Measurements from ENCODE around the gene CAV2. TPM values are rescaled to one million over a fixed set of nuclear protein-coding genes. Genes with fewer than 3 reads are reported as not detected.

Gene CAV2
- total RNA-seq, 1 experiment from 2014 or later = 260 TPM

DNA sequence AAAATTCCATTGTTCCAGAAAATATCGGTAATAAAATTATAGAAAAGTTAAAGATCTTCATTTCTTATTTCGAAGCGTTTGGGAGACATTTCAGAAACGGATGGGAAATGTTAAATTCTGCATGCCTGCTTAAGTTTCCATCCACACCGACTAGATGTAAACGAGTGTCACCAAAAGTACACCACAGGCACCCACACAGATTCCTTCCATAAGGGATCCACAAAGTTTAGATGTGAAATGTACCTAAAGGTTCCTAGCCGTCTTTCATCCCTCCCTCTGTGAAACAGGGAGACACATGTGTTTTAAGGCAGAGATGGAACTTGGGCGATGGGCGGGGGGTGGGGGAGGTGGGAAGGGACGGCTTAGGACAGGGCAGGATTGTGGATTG is 24.7 kb downstream of the CAV2 start:
- no peak for DNase-seq
- H3K79me2 ChIP-seq (ENCODE audit: low read depth) = peaks cover 35% of the 10 kb centered on the region
- TSS peak; percentile 45 for BruUV-seq (replicated peaks)
- H3K27me3 ChIP-seq (ENCODE audit: insufficient read depth, low read depth) = no peaks in the 10 kb centered on the region
- H3K4me1 ChIP-seq (replicated peaks; ENCODE audit: insufficient read depth) = peaks cover 52% of the 10 kb centered on the region
- intact Hi-C loops (cut with micrococcal nuclease; ENCODE audit: unreplicated experiment) = loop anchor here (1.0 kb wide), 5 partner anchors 24 to 207 kb away; no protein-coding TSS in a partner anchor
- H3K9me2 ChIP-seq (ENCODE audit: insufficient read depth) = no peaks in the 10 kb centered on the region
- peaks cover 2% of the 10 kb centered on the region; the same call in 1 of the 2 replicates for H3K36me3 ChIP-seq (ENCODE audit: low read depth)
- H3F3A ChIP-seq (ENCODE audit: insufficient read depth, low read depth) = peaks cover 21% of the 10 kb centered on the region; the same call in 1 of the 2 replicates
- H4K20me1 ChIP-seq (ENCODE audit: insufficient read depth) = no peaks in the 10 kb centered on the region
- peak overlapping the region; percentile 66; the same call in 1 of the 2 replicates for H2AFZ ChIP-seq
- POLR2A ChIA-PET (ENCODE audit: unreplicated experiment) = interaction anchor here (0.5 to 0.9 kb wide), 2 partner anchors 13 to 313 kb away, joined by 3 to 5 read pairs; no protein-coding TSS in a partner anchor
- H3K9me3 ChIP-seq (ENCODE audit: insufficient read depth, low read depth) = no peaks in the 10 kb centered on the region; the same call in 1 of the 2 replicates
- H3K27ac ChIP-seq = peak overlapping the region; percentile 92
- CTCF ChIA-PET = interaction anchor here (0.6 kb wide), 1 partner anchor 641 kb away, joined by 3 read pairs; no protein-coding TSS in a partner anchor
- H3K4me3 ChIP-seq = peak overlapping the region; percentile 97; the same call in 1 of the 2 replicates
- TF ChIP-seq EZH2 (IDR thresholded peaks at IDR 0.05; ENCODE audit: low read depth) (no peak), CTCF (conservative IDR thresholded peaks at IDR 0.05) (no peak)
- H3K4me2 ChIP-seq = peak overlapping the region; percentile 99

DNA sequence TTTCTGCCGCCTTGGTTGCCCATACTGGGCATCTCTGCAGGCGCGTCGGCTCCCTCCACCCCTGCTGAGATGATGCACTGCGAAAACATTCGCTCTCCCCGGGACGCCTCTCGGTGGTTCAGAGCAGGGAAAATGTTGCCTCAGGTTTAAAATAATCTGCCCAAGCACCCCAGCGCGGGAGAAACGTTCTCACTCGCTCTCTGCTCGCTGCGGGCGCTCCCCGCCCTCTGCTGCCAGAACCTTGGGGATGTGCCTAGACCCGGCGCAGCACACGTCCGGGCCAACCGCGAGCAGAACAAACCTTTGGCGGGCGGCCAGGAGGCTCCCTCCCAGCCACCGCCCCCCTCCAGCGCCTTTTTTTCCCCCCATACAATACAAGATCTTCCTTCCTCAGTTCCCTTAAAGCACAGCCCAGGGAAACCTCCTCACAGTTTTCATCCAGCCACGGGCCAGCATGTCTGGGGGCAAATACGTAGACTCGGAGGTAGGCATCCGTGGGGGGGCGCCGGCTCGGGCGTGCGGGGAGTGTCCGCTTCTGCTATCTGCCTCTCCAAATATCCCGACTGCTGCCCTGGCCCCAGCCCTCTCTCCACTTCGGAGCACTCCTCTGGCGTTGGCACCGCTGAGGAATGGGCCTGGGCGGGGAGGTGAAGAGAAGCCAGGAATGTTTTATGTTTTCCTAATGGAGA is 25.2 kb downstream of the CAV2 start, which contains the start of gene CAV1:
CAV1 (plus strand) TSS at position 428 of the 689 bp plus-strand sequence; CDS start at position 455, 27 bp downstream.
- peak within 1 kb of the TSS; percentile 90 for H2AFZ ChIP-seq
- peak; percentile 89 to 95 for DNase-seq
- POLR2A ChIA-PET (ENCODE audit: unreplicated experiment) = interaction anchor here (0.6 kb wide), 1 partner anchor 129 kb away, joined by 8 read pairs; no protein-coding TSS in a partner anchor
- no peaks in the 10 kb centered on the region for H3K27me3 ChIP-seq (ENCODE audit: insufficient read depth, low read depth)
- no peaks in the 10 kb centered on the region for H3K9me2 ChIP-seq (ENCODE audit: insufficient read depth)
- TF ChIP-seq EZH2 (IDR thresholded peaks at IDR 0.05; ENCODE audit: low read depth) (no peak), CTCF (conservative IDR thresholded peaks at IDR 0.05) (no peak)
- H3K36me3 ChIP-seq (ENCODE audit: low read depth) = peaks cover 7% of the 10 kb centered on the region; the same call in 1 of the 2 replicates
- no peaks in the 10 kb centered on the region; the same call in 1 of the 2 replicates for H3K9me3 ChIP-seq (ENCODE audit: insufficient read depth, low read depth)
- CTCF ChIA-PET = interaction anchor here (0.6 kb wide), 1 partner anchor 641 kb away, joined by 3 read pairs; no protein-coding TSS in a partner anchor
- intact Hi-C loops (cut with micrococcal nuclease; ENCODE audit: unreplicated experiment) = loop anchor here (1.0 to 5.0 kb wide), 7 partner anchors 24 to 342 kb away; no protein-coding TSS in a partner anchor
- peaks cover 21% of the 10 kb centered on the region; the same call in 1 of the 2 replicates for H3F3A ChIP-seq (ENCODE audit: insufficient read depth, low read depth)
- H3K4me3 ChIP-seq = peak within 1 kb of the TSS; percentile 97
- H3K79me2 ChIP-seq (ENCODE audit: low read depth) = peaks cover 40% of the 10 kb centered on the region
- H3K27ac ChIP-seq = peak within 1 kb of the TSS; percentile 92
- BruUV-seq (replicated peaks) = no TSS peak
- peaks cover 57% of the 10 kb centered on the region for H3K4me1 ChIP-seq (replicated peaks; ENCODE audit: insufficient read depth)
- peak within 1 kb of the TSS; percentile 99 for H3K4me2 ChIP-seq
- H4K20me1 ChIP-seq (ENCODE audit: insufficient read depth) = no peaks in the 10 kb centered on the region

- Histone ChIP-seq H3K79me2 (ENCODE audit: low read depth) (peaks cover 46% of the 10 kb centered on the region), H3F3A (ENCODE audit: insufficient read depth, low read depth) (peaks cover 21% of the 10 kb centered on the region; the same call in 1 of the 2 replicates), H3K27me3 (ENCODE audit: insufficient read depth, low read depth) (no peaks in the 10 kb centered on the region), H3K4me3 (peak overlapping the region; percentile 97), H3K4me2 (peak overlapping the region; percentile 99), H2AFZ (peak overlapping the region; percentile 90), H3K9me2 (ENCODE audit: insufficient read depth) (no peaks in the 10 kb centered on the region), H3K36me3 (ENCODE audit: low read depth) (peaks cover 13% of the 10 kb centered on the region; the same call in 1 of the 2 replicates), H3K9me3 (ENCODE audit: insufficient read depth, low read depth) (no peaks in the 10 kb centered on the region; the same call in 1 of the 2 replicates), H3K27ac (peak overlapping the region; percentile 92), H4K20me1 (ENCODE audit: insufficient read depth) (no peaks in the 10 kb centered on the region), H3K4me1 (replicated peaks; ENCODE audit: insufficient read depth) (peaks cover 64% of the 10 kb centered on the region)
- POLR2A ChIA-PET (ENCODE audit: unreplicated experiment) = interaction anchor here (0.6 to 1.2 kb wide), 8 partner anchors 14 to 349 kb away, joined by 4 to 34 read pairs (median 5); no protein-coding TSS in a partner anchor
- no peak for TF ChIP-seq EZH2 (IDR thresholded peaks at IDR 0.05; ENCODE audit: low read depth)
- no peak for TF ChIP-seq CTCF (conservative IDR thresholded peaks at IDR 0.05)
- BruUV-seq (replicated peaks) = TSS peak; percentile 73
- peak in 1 of 2 experiments; percentile 34 for DNase-seq
- intact Hi-C loops (cut with micrococcal nuclease; ENCODE audit: unreplicated experiment) = loop anchor here (5.0 kb wide), 2 partner anchors 282 to 343 kb away; no protein-coding TSS in a partner anchor
- CTCF ChIA-PET = interaction anchor here (0.7 to 1.6 kb wide), 4 partner anchors 26 to 349 kb away, joined by 3 to 7 read pairs (median 4); partner anchors contain the start of gene CAV2
These were observed 25.9 kb downstream of the CAV2 start for GRCh38 chr7:116525298-116525912.
